K562 (cell line): ENCODE results near the gene SNX19. TPM values are rescaled to one million over a fixed set of nuclear protein-coding genes. Genes with fewer than 3 reads are reported as not detected.
A peak's percentile ranks its signal among the peaks of the same experiment; 100 is the strongest.

ENCODE experiments used
- CREM ChIP-seq: IDR thresholded peaks from 2 replicates; pipeline ENCODE4 v1.6.1; 2014; ENCODE audit warnings: antibody characterized with exemption, low read depth
- FUS ChIP-seq: fragments of 200-400 bp; formaldehyde crosslinking; optimal IDR thresholded peaks from 2 replicates; pipeline ENCODE3; 2017; ENCODE audit warnings: low read depth, low read length
- L3MBTL2 ChIP-seq: fragments of 450-650 bp; IDR thresholded peaks from 2 replicates; pipeline ENCODE4 v1.6.1; 2016; ENCODE audit warnings: mild to moderate bottlenecking, moderate library complexity
- PTBP1 ChIP-seq: fragments of 200-400 bp; formaldehyde crosslinking; IDR thresholded peaks from 2 replicates; pipeline ENCODE4 v1.6.1; 2017; ENCODE audit warnings: low read depth, low read length
- SRF ChIP-seq, 2 experiments: fragments of 250-450, 450-650 bp in 1 of 2; sonication (Bioruptor Pico) in 1 of 2; sonication (generic) in 1 of 2; formaldehyde crosslinking; IDR thresholded peaks; 2 replicates each; pipeline versions ENCODE4 v1.5.0 to v1.5.1; 2020 to 2022; ENCODE audit warnings: mild to moderate bottlenecking in 1 of 2, missing genetic modification reagents in 1 of 2
- SUPT5H ChIP-seq: fragments of 450-650 bp; IDR thresholded peaks from 2 replicates; pipeline ENCODE4 v1.6.1; 2016
- ZFX ChIP-seq: sonication (generic); formaldehyde crosslinking; IDR thresholded peaks from 2 replicates; pipeline ENCODE4 v1.8.0; 2022; ENCODE audit warnings: mild to moderate bottlenecking, missing genetic modification reagents, moderate library complexity
- ZNF644 ChIP-seq: fragments of 200-800 bp; sonication (Bioruptor generic); IDR thresholded peaks from 2 replicates; pipeline ENCODE4 v1.6.1; 2016; ENCODE audit warnings: low read depth, missing genetic modification characterization, missing compliant biosample characterization
- ZNF75A ChIP-seq: fragments of 450-650 bp; formaldehyde crosslinking; IDR thresholded peaks from 2 replicates; pipeline ENCODE4 v1.4.0; 2020; ENCODE audit warnings: mild to moderate bottlenecking
- polyA plus RNA-seq, 8 experiments: library from polyadenylated mRNA; depleted of rRNA in 4 of 8; stranded (reverse) in 5 of 8; unstranded in 3 of 8; fragments of >200 nt; fragmentation: Nextera tagmentation in 2 of 8; fragmentation: Illumina TruSeq in 1 of 8; extraction: Ambion mirVana in 2 of 8; extraction: Trizol in 1 of 8; gene quantifications; 2 replicates each; pipeline versions ENCODE4 v1.2.1 to v1.2.3, GENCODE V29; 2011 to 2014; ENCODE audit warnings: inconsistent platforms in 1 of 8, missing spikeins in 1 of 8
- total RNA-seq, 7 experiments: library from RNA; depleted of rRNA in 6 of 7; stranded (reverse); fragments of >200 nt in 6 of 7; fragmentation: Illumina TruSeq in 2 of 7; extraction: Trizol in 2 of 7; gene quantifications; 2 replicates each; pipeline versions ENCODE4 v1.2.1 to v1.2.3, GENCODE V29; 2011 to 2021; ENCODE audit warnings: low replicate concordance in 1 of 7
- TF ChIP-seq, protein P1 (sequence below), 2 experiments: fragments of 250-450 bp in 1 of 2; fragments of 450-650 bp in 1 of 2; sonication (Bioruptor Pico) in 1 of 2; IDR thresholded peaks; 2 replicates each; pipeline versions ENCODE4 v1.6.1 to v1.8.0; 2016 to 2021; ENCODE audit warnings: mild to moderate bottlenecking in 2 of 2, moderate library complexity in 2 of 2, missing compliant biosample characterization in 1 of 2, missing genetic modification characterization in 1 of 2
- TF ChIP-seq, protein P2 (sequence below): sonication (generic); formaldehyde crosslinking; IDR thresholded peaks from 2 replicates; pipeline ENCODE4 v1.8.1; 2023; ENCODE audit warnings: mild to moderate bottlenecking, missing genetic modification reagents
- TF ChIP-seq, protein P3 (sequence below), 2 experiments: fragments of 150-350 bp in 1 of 2; IDR thresholded peaks; 2 replicates each; pipeline ENCODE4 v1.6.1; 2012 to 2016; ENCODE audit warnings: low read depth in 2 of 2, low read length in 2 of 2, mild to moderate bottlenecking in 1 of 2, moderate library complexity in 1 of 2

SNX19 gene
- total and polyA plus RNA-seq, 9 of the 15 experiments (the other 6 are each of a cell fraction or from before 2014, with no cell fraction given): 2.2 to 31.3 (median 19.6) TPM

DNA sequence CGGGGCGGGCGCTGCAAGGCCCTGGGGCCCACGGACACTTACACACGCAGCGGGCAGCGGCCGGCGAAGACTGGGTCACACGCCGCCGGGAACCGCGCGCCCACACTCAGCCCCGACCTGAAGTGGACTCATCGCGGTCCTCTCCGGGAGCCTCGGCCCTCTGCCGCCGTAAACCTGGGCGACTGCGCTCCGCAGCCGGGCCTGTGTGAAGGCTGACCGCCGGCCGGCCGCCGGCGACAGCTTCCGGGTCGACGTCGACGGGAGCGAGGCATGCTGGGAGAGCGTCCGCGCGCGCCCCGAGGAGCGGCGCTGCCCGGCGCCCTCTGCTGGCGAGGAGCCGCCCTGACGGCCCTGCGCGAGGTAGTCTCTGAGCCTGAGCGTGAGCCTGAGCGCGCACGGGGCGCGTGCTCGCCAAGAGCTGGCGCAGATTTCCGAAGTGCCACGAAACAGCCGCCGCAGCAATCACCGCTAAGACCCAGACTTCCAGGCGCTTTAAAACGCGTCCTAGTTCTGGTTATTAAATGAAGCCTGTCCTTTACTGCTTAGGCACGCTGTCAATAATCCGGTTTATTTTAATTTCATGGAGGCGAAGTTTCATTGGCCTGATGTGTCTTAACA lies at the start of gene SNX19 (continued):
- TF ChIP-seq, protein P1, sequence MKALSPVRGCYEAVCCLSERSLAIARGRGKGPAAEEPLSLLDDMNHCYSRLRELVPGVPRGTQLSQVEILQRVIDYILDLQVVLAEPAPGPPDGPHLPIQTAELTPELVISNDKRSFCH (CRISPR knock-in tag; IDR thresholded peaks at IDR 0.05): no peak
- TF ChIP-seq, protein P1 (tag; IDR thresholded peaks at IDR 0.05): peak; percentile 47; the same call in 1 of the 2 replicates
- 0 out of 2 replicates have a peak, but pooled peaks have one; percentile 52 for TF ChIP-seq ZNF75A (CRISPR knock-in tag)
- peak; percentile 98 for TF ChIP-seq ZFX (CRISPR knock-in tag)
- peak; percentile 45; the same call in 1 of the 2 replicates for TF ChIP-seq ZNF644 (tag)
- peak; percentile 98 for TF ChIP-seq L3MBTL2
- TF ChIP-seq, protein P2, sequence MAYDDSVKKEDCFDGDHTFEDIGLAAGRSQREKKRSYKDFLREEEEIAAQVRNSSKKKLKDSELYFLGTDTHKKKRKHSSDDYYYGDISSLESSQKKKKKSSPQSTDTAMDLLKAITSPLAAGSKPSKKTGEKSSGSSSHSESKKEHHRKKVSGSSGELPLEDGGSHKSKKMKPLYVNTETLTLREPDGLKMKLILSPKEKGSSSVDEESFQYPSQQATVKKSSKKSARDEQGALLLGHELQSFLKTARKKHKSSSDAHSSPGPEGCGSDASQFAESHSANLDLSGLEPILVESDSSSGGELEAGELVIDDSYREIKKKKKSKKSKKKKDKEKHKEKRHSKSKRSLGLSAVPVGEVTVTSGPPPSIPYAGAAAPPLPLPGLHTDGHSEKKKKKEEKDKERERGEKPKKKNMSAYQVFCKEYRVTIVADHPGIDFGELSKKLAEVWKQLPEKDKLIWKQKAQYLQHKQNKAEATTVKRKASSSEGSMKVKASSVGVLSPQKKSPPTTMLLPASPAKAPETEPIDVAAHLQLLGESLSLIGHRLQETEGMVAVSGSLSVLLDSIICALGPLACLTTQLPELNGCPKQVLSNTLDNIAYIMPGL: peak; percentile 71; the same call in 1 of the 2 replicates
- TF ChIP-seq, protein P3, sequence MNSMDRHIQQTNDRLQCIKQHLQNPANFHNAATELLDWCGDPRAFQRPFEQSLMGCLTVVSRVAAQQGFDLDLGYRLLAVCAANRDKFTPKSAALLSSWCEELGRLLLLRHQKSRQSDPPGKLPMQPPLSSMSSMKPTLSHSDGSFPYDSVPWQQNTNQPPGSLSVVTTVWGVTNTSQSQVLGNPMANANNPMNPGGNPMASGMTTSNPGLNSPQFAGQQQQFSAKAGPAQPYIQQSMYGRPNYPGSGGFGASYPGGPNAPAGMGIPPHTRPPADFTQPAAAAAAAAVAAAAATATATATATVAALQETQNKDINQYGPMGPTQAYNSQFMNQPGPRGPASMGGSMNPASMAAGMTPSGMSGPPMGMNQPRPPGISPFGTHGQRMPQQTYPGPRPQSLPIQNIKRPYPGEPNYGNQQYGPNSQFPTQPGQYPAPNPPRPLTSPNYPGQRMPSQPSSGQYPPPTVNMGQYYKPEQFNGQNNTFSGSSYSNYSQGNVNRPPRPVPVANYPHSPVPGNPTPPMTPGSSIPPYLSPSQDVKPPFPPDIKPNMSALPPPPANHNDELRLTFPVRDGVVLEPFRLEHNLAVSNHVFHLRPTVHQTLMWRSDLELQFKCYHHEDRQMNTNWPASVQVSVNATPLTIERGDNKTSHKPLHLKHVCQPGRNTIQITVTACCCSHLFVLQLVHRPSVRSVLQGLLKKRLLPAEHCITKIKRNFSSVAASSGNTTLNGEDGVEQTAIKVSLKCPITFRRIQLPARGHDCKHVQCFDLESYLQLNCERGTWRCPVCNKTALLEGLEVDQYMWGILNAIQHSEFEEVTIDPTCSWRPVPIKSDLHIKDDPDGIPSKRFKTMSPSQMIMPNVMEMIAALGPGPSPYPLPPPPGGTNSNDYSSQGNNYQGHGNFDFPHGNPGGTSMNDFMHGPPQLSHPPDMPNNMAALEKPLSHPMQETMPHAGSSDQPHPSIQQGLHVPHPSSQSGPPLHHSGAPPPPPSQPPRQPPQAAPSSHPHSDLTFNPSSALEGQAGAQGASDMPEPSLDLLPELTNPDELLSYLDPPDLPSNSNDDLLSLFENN (IDR thresholded peaks at IDR 0.05; ENCODE audit: low read depth in 2 of 2, low read length in 2 of 2): no peak
- TF ChIP-seq SUPT5H: peak; percentile 87
- TF ChIP-seq FUS: peak; percentile 89
- TF ChIP-seq SRF (CRISPR knock-in tag; IDR thresholded peaks at IDR 0.05): 0 out of 4 replicates have a peak, but pooled peaks of 1 of the 2 experiments have one; percentile 7
- peak; percentile 92 for TF ChIP-seq PTBP1
- TF ChIP-seq CREM: peak; percentile 89
